HepG2 (cell line): Measurements from ENCODE around the gene ESF1. TPM values are rescaled to one million over a fixed set of nuclear protein-coding genes. Genes with fewer than 3 reads are reported as not detected.

ENCODE experiments used
- FOXP1 ChIP-seq, 2 experiments: fragments of 450-650 bp in 1 of 2; IDR thresholded peaks; 2 replicates each; pipeline ENCODE4 v1.6.1; 2017 to 2018; ENCODE audit warnings: antibody characterized with exemption in 1 of 2
- HNRNPH1 ChIP-seq: fragments of 200-400 bp; formaldehyde crosslinking; optimal IDR thresholded peaks from 2 replicates; pipeline ENCODE3; 2017; ENCODE audit warnings: mild to moderate bottlenecking, low read depth, low read length
- NFYC ChIP-seq: IDR thresholded peaks from 2 replicates; pipeline ENCODE4 v1.6.1; 2016; ENCODE audit warnings: missing genetic modification reagents, missing compliant biosample characterization
- PAF1 ChIP-seq: IDR thresholded peaks from 2 replicates; pipeline ENCODE4 v1.6.1; 2016; ENCODE audit warnings: missing genetic modification reagents, missing compliant biosample characterization
- THAP11 ChIP-seq: IDR thresholded peaks from 2 replicates; pipeline ENCODE4 v1.6.1; 2016; ENCODE audit warnings: missing biosample characterization, missing genetic modification reagents
- WIZ ChIP-seq: sonication (generic); formaldehyde crosslinking; IDR thresholded peaks from 2 replicates; pipeline ENCODE4 v1.5.1; 2020; ENCODE audit warnings: mild to moderate bottlenecking, missing genetic modification reagents
- ZMYM3 ChIP-seq: sonication (generic); formaldehyde crosslinking; IDR thresholded peaks from 2 replicates; pipeline ENCODE4 v1.5.1; 2020; ENCODE audit warnings: mild to moderate bottlenecking, missing genetic modification reagents
- ZNF274 ChIP-seq: sonication (generic); formaldehyde crosslinking; IDR thresholded peaks from 2 replicates; pipeline ENCODE4 v1.5.1; 2020; ENCODE audit warnings: mild to moderate bottlenecking, missing genetic modification reagents
- ZNF550 ChIP-seq: sonication (generic); formaldehyde crosslinking; IDR thresholded peaks from 2 replicates; pipeline ENCODE4 v1.4.0; 2020; ENCODE audit warnings: mild to moderate bottlenecking, missing genetic modification reagents, borderline replicate concordance
- ZNF629 ChIP-seq: sonication (generic); formaldehyde crosslinking; conservative IDR thresholded peaks from 2 replicates; pipeline ENCODE4 v1.5.0; 2020; ENCODE audit warnings: missing genetic modification reagents
- ZNF720 ChIP-seq: sonication (generic); formaldehyde crosslinking; IDR thresholded peaks from 2 replicates; pipeline ENCODE4 v1.4.0; 2020; ENCODE audit warnings: missing genetic modification reagents
- ZNF773 ChIP-seq: sonication (generic); formaldehyde crosslinking; IDR thresholded peaks from 2 replicates; pipeline ENCODE4 v1.4.0; 2020; ENCODE audit warnings: missing genetic modification reagents, borderline replicate concordance
- ZNF878 ChIP-seq: sonication (generic); formaldehyde crosslinking; IDR thresholded peaks from 2 replicates; pipeline ENCODE4 v1.8.1; 2023; ENCODE audit warnings: mild to moderate bottlenecking, missing genetic modification reagents, moderate library complexity
- ZSCAN21 ChIP-seq: sonication (generic); formaldehyde crosslinking; IDR thresholded peaks from 2 replicates; pipeline ENCODE4 v1.8.0; 2022; ENCODE audit warnings: mild to moderate bottlenecking, missing genetic modification reagents, moderate library complexity, borderline replicate concordance
- polyA plus RNA-seq, 8 experiments: library from polyadenylated mRNA; depleted of rRNA in 3 of 8; stranded (reverse) in 7 of 8; unstranded in 1 of 8; fragments of >200 nt; fragmentation: Illumina TruSeq in 4 of 8; extraction: Trizol in 4 of 8; gene quantifications; 2 replicates each; pipeline versions ENCODE4 v1.2.1 to v1.2.3, GENCODE V29; 2011 to 2016; ENCODE audit warnings: low read depth in 4 of 8, missing spikeins in 1 of 8, mixed read lengths in 1 of 8; ENCODE audit not compliant: insufficient read depth in 1 of 8
- total RNA-seq, 5 experiments: library from RNA; depleted of rRNA; stranded (reverse); fragments of >200 nt; fragmentation: Illumina TruSeq; extraction: Trizol; gene quantifications; 2 replicates each; pipeline ENCODE4 v1.2.3, GENCODE V29; 2016; ENCODE audit warnings: low read depth in 1 of 5
- TF ChIP-seq, protein P1 (sequence below): sonication (generic); formaldehyde crosslinking; IDR thresholded peaks from 2 replicates; pipeline ENCODE4 v1.4.0; 2020; ENCODE audit warnings: missing genetic modification reagents; ENCODE audit errors: not compliant biosample characterization
- TF ChIP-seq, protein P2 (sequence below): sonication (generic); formaldehyde crosslinking; IDR thresholded peaks from 2 replicates; pipeline ENCODE4 v1.4.0; 2020; ENCODE audit warnings: mild to moderate bottlenecking, missing genetic modification reagents
- TF ChIP-seq, protein P3 (sequence below): sonication (generic); formaldehyde crosslinking; IDR thresholded peaks from 2 replicates; pipeline ENCODE4 v1.5.1; 2020; ENCODE audit warnings: mild to moderate bottlenecking, moderate library complexity, missing genetic modification reagents
- TF ChIP-seq, protein P4 (sequence below): sonication (generic); formaldehyde crosslinking; IDR thresholded peaks from 2 replicates; pipeline ENCODE4 v1.5.1; 2020; ENCODE audit warnings: missing genetic modification reagents, mild to moderate bottlenecking, borderline replicate concordance
- TF ChIP-seq, protein P5 (sequence below): IDR thresholded peaks from 2 replicates; pipeline ENCODE4 v1.6.1; 2016; ENCODE audit warnings: low read depth, borderline replicate concordance
- TF ChIP-seq, protein P6 (sequence below): sonication (generic); formaldehyde crosslinking; IDR thresholded peaks from 2 replicates; pipeline ENCODE4 v1.5.0; 2020; ENCODE audit warnings: missing genetic modification reagents, mild to moderate bottlenecking, borderline replicate concordance

The ESF1 gene
- total and polyA plus RNA-seq, 2 of the 13 experiments (the other 11 are each of a cell fraction or from before 2014, with no cell fraction given), result 7.3 to 66.9 TPM

DNA sequence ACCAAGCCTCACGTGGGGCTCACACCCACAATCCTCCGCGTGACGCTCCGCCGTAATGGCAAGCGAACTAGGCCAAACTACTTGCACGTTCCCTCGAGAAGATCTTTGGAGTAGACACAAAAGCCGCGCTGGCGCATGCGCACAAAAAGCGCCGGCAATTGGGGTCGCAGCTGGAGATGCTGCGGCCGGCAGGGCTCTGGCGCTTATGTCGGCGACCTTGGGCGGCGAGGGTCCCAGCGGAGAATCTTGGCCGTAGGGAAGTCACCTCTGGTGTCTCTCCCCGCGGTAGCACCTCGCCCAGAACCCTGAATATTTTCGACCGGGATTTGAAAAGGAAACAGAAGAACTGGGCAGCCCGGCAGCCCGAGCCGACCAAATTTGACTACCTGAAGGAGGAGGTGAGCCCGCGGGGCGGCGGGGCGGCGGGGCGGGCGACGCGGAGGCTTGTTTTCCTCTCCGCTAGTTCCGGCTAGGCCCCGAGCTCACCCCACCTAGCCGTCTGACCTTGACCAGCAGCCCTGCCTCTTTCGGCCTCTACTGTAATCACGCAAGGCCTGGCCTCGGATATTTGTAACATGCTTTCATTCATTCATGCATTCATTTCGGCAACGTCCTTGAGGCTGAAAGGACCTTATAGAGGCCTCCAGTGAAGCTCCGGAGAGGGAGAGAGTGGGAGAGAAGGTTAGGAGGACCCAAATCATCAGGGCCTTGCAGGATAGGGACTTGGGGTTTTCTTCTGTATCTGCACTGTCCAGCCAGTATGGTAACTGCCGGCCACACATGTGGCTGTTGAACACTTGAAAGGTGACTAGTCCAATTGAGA is at the start of gene ESF1, which contains the start of gene NDUFAF5 (continued):
- TF ChIP-seq ZNF274 (CRISPR knock-in tag) (no peak), ZNF720 (CRISPR knock-in tag) (peak; percentile 93; the same call in 1 of the 2 replicates), FOXP1 (IDR thresholded peaks at IDR 0.05) (no peak), FOXP1 (CRISPR knock-in tag; IDR thresholded peaks at IDR 0.05) (peak; percentile 75), ZNF629 (no peak; the same call in none of the 2 replicates), HNRNPH1 (peak; percentile 37), ZMYM3 (CRISPR knock-in tag) (peak; percentile 49; the same call in 1 of the 2 replicates), ZNF878 (CRISPR knock-in tag) (peak; percentile 61), PAF1 (CRISPR knock-in tag) (0 out of 2 replicates have a peak, but pooled peaks have one; percentile 65), THAP11 (CRISPR knock-in tag) (peak; percentile 96), WIZ (CRISPR knock-in tag) (peak; percentile 95; the same call in 1 of the 2 replicates), ZNF773 (peak; percentile 87; the same call in 1 of the 2 replicates), NFYC (CRISPR knock-in tag) (peak; percentile 64; the same call in 1 of the 2 replicates), ZNF550 (CRISPR knock-in tag) (no peak), ZSCAN21 (CRISPR knock-in tag) (peak; percentile 89; the same call in 1 of the 2 replicates)
- TF ChIP-seq, protein P1, sequence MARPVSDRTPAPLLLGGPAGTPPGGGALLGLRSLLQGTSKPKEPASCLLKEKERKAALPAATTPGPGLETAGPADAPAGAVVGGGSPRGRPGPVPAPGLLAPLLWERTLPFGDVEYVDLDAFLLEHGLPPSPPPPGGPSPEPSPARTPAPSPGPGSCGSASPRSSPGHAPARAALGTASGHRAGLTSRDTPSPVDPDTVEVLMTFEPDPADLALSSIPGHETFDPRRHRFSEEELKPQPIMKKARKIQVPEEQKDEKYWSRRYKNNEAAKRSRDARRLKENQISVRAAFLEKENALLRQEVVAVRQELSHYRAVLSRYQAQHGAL, result peak; percentile 56
- TF ChIP-seq, protein P2, sequence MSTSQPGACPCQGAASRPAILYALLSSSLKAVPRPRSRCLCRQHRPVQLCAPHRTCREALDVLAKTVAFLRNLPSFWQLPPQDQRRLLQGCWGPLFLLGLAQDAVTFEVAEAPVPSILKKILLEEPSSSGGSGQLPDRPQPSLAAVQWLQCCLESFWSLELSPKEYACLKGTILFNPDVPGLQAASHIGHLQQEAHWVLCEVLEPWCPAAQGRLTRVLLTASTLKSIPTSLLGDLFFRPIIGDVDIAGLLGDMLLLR (CRISPR knock-in tag), result peak; percentile 98; the same call in 1 of the 2 replicates
- TF ChIP-seq, protein P3, sequence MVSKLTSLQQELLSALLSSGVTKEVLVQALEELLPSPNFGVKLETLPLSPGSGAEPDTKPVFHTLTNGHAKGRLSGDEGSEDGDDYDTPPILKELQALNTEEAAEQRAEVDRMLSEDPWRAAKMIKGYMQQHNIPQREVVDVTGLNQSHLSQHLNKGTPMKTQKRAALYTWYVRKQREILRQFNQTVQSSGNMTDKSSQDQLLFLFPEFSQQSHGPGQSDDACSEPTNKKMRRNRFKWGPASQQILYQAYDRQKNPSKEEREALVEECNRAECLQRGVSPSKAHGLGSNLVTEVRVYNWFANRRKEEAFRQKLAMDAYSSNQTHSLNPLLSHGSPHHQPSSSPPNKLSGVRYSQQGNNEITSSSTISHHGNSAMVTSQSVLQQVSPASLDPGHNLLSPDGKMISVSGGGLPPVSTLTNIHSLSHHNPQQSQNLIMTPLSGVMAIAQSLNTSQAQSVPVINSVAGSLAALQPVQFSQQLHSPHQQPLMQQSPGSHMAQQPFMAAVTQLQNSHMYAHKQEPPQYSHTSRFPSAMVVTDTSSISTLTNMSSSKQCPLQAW, result peak; percentile 98
- TF ChIP-seq, protein P4, sequence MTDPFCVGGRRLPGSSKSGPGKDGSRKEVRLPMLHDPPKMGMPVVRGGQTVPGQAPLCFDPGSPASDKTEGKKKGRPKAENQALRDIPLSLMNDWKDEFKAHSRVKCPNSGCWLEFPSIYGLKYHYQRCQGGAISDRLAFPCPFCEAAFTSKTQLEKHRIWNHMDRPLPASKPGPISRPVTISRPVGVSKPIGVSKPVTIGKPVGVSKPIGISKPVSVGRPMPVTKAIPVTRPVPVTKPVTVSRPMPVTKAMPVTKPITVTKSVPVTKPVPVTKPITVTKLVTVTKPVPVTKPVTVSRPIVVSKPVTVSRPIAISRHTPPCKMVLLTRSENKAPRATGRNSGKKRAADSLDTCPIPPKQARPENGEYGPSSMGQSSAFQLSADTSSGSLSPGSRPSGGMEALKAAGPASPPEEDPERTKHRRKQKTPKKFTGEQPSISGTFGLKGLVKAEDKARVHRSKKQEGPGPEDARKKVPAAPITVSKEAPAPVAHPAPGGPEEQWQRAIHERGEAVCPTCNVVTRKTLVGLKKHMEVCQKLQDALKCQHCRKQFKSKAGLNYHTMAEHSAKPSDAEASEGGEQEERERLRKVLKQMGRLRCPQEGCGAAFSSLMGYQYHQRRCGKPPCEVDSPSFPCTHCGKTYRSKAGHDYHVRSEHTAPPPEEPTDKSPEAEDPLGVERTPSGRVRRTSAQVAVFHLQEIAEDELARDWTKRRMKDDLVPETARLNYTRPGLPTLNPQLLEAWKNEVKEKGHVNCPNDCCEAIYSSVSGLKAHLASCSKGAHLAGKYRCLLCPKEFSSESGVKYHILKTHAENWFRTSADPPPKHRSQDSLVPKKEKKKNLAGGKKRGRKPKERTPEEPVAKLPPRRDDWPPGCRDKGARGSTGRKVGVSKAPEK (CRISPR knock-in tag), result no peak; the same call in none of the 2 replicates
- TF ChIP-seq, protein P5, sequence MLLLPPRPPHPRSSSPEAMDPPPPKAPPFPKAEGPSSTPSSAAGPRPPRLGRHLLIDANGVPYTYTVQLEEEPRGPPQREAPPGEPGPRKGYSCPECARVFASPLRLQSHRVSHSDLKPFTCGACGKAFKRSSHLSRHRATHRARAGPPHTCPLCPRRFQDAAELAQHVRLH, result peak; percentile 96
- TF ChIP-seq, protein P6, sequence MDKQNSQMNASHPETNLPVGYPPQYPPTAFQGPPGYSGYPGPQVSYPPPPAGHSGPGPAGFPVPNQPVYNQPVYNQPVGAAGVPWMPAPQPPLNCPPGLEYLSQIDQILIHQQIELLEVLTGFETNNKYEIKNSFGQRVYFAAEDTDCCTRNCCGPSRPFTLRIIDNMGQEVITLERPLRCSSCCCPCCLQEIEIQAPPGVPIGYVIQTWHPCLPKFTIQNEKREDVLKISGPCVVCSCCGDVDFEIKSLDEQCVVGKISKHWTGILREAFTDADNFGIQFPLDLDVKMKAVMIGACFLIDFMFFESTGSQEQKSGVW (CRISPR knock-in tag), result no peak
